ENCODE measurements around the gene MSI1.
"Not testable (repeated sequence)": the region's sequence is repeated elsewhere in the genome, so short reads cannot be mapped to it uniquely, and the experiment has no call there.

The MSI1 gene

DNA sequence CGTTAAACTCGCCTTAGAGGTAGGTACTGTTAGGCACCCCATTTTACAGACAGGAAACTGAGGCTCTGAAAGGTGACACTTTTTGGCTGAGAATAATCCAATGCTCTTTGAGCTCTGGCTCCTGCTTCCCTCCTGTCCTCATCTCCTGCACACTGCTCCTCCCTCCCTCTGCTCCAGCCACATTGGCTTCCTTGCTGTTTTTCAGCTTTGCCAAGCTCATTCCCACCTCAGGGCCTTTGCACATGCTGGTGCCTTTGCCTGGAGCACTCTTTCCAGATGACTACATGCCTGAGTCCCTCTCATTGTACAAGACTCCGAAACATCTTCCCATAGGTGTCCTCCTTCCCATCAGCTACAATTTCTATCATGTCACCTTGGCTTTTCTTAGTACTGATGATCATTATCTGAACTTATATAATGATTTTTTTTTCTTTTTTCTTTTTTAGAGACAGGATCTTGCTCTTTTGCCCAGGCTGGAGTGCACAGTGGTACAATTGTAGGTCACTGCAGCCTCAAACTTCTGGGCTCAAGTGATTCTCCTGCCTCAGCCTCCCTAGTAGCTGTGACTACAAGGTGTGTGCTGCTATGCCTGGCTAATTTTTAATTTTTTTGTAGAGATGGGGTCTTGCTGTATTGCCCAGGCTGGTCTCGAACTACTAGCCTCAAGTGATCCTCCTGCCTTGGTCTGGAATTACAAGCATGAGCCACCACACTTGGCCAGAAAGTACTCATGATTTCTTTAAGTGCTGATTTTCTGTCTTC lies 15.2 kb downstream of the MSI1 start:
- DNase-seq = no peak

DNA sequence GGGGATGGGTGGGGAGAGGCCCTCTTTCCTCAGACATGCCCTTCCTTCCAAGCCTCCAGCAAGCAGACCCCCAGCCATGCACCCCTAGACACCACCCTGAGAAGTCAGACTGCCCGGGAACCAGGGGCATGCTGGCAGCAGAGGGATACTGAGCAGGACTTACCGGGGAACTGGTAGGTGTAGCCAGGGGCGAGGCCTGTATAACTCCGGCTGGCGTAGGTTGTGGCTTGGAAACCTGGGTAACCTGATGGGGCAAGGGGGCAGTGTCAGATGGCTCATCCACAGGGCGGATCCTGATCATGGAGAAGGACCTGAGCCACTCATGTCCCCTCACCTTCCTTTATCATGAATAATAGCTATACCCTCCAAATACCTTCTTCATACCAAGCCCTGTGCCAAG lies 15.8 kb downstream of the MSI1 start:
- DNase-seq = no peak

DNA sequence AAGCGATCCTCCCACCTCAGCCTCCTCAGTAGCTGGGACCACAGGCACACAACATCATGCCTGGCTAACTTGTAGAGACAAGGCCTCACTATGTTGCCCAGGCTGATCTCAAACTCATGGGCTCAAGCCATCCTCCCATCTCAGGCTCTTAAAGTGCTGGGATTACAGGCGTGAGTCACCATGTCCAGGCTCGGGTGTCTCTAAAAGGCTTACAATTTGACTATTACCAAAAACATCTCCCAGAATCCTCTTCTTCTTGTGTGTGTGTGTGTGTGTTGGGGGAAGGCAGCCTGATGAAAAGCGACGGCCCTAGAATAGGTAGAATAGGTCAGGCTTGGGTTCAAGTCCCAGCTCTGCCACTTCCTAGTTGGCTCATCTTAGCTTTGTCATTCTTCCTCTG lies 16.8 kb downstream of the MSI1 start:
- no peak for DNase-seq

- no peak for DNase-seq
Measured at GRCh38 chr12:120350576-120351350, 18.2 kb downstream of the MSI1 start.

- DNase-seq = no peak
Measured at GRCh38 chr12:120347766-120348165, 21.2 kb downstream of the MSI1 start.

DNA sequence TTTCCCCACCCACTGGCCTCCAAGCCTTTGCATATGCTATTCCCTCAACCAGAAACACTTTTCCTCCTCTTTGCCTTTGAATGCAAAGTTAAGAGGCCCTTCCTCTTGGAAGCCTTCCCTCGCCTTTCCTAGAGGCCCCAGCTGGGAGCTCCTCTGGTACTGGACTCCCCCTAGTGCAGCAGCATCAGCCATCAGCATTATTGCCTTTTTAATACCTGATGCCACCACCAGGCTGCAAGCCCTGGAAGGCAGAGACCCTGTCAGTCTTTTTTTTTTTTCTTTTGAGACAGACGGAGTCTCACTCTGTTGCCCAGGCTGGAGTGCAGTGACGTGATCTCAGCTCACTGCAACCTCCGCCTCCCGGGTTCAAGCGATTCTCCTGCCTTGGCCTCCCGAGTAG lies 22.3 kb downstream of the MSI1 start:
- DNase-seq = no peak

- DNase-seq = no peak
Measured at GRCh38 chr12:120346031-120346430, 22.9 kb downstream of the MSI1 start.

DNA sequence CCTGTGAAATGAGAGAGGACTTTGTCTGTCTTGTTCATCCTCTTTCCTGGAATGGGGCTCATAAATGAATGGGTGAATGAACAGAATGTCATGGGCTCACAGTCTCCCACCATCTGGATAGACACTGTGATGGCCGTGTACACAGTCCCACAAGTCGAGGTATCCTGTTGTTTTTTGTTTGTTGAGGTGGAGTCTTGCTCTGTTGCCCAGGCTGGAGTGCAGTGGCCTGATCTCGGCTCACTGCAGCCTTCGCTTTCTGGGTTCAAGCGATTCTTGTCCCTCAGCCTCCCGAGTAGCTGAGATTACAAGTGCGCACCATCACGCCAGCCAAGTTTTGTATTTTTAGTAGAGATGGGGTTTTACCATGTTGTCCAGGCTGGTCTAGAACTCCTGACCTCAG lies 25.3 kb downstream of the MSI1 start:
- no peak for DNase-seq

GRCh38 chr12:120343039-120343537 lies 25.9 kb downstream of the MSI1 start:
- DNase-seq = no peak

GRCh38 chr12:120342175-120343038 lies 26.6 kb downstream of the MSI1 start:
- DNase-seq = no peak

DNA sequence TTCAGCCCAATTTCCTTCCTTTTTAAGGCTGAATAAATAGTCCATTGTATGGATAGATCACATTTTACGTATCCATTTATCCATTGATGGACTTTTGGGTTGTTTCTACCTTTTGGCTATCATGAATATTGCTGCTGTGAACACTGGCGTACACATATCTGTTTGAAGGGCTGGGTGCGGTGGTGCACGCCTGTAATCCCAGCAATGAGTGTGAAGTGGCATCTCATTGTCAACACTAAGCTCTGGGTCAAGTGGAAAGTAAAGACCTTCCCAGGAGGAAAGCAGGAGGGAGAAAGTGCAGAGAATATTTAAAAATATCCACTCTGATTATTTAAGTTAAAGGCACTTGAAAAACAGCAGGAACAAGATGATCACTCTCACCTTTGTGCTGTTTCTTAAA lies 29.7 kb downstream of the MSI1 start:
- DNase-seq = no peak

DNA sequence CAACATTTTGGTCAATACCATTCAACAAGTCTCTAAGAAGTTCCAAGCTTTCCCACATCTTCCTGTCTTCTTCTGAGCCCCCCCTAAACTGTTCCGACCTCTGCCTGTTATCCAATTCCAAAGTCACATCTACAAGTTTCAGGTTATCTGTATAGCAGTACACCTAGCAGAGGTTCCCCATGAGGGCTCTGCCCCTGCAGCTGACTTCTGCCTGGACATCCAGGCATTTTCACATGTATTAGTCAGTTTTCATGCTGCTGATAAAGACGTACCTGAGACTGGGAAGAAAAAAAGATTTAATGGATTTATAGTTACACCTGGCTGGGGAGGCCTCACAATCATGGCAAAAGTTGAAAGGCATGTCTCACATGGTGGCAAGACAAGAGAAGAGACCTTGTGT lies 31.2 kb downstream of the MSI1 start:
- no peak for DNase-seq

GRCh38 chr12:120336392-120336791 lies 32.6 kb downstream of the MSI1 start:
- not testable (repeated sequence) for DNase-seq

DNA sequence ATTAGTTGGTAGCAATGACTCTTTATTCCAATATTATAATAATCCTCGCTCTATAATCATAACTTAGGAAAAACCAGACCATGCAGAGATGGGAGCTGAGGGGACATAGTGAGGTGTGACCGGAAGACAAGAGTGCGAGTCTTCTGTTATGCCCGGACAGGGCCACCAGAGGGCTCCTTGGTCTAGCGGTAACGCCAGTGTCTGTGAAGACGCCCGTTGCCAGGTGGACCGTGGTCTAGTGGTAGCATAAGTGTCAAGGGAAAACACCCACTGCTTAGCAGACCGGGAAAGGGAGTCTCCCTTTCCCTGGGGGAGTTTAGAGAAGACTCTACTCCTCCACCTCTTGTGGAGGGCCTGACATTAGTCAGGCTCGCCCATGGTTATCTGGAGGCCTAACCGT lies 33.5 kb downstream of the MSI1 start:
- DNase-seq = not testable (repeated sequence)

GRCh38 chr12:120332523-120332922 lies 36.4 kb downstream of the MSI1 start:
- DNase-seq = no peak

DNA sequence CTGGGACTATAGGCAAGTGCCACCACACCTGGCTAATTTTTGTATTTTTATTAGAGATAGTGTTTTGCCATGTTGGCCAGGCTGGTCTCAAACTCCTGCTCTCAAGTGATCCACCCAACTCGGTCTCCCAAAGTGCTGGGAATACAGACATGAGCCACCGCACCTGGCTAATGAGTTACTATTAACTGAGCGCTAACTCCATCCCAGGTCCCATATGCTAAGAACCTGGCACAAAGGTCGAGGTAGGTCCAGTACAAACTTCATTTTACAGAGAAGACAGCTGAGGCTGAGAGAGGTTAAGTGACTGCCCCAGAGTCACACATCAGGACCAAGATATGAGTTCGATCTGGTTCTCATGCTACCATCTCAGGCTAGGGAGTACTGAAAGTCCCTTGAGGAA lies 36.9 kb downstream of the MSI1 start:
- DNase-seq = no peak

DNA sequence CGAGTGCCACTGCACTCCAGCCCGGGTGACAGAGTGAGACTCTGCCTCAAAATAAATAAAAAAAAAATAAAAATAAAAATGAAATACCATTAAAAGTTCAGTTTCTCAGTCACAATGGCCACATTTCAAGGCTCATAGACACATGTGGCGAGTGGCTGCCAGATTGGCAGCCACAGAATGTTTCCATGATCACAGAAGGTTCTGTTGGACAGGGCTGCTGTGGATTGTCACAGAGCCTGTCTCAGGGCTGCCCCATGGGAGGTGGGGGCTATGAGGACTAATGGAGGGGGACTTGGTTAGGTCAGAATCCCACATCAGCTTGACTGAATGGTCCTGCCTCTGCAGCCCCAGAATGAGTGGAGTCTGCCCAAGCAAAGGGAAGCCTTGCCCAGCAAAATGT lies 37.6 kb downstream of the MSI1 start:
- no peak for DNase-seq

DNA sequence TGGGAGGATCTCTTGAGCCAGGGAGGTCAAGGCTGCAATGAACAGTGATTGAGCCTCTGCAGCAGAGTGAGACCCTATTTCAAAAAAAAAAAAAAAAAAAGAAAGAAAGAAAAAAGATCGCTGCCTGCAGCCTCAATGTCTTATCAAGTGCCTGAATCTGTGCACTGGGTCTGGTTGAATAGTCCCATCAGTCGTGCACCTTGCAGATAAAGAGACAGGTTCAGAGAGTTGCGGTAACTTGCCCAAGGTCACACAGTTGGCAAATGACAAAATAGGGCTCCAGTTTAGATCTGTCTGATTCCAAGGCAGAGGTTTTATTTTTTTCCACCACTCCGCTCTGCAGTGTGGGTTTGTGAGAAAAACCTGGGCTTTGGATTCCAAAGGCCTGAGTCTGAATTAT lies 40.7 kb downstream of the MSI1 start:
- DNase-seq = no peak

DNA sequence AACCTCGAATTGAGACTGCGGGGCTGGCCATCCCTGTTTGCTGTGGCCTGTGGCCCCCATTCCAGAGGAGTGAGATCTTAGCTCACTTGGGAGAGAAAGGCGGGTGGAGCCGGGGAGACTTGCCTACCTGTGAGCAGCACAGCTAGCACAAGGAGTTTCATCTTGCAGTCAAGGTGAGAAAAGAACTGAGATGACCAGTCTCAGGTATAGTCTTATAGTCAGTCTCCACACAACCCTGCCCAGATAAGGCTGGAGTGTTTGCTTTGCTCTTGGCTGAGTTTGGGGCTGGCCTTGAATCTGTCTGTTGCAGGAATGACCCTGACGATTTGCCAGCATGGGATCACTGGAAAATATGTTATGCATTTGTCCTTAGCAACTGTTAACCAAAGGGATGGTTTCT lies 41.4 kb downstream of the MSI1 start, which contains the start of gene PLA2G1B:
PLA2G1B (minus strand) TSS at position 187 of the 400 bp plus-strand sequence; CDS start at position 161, 26 bp downstream.
- no peak for DNase-seq

DNA sequence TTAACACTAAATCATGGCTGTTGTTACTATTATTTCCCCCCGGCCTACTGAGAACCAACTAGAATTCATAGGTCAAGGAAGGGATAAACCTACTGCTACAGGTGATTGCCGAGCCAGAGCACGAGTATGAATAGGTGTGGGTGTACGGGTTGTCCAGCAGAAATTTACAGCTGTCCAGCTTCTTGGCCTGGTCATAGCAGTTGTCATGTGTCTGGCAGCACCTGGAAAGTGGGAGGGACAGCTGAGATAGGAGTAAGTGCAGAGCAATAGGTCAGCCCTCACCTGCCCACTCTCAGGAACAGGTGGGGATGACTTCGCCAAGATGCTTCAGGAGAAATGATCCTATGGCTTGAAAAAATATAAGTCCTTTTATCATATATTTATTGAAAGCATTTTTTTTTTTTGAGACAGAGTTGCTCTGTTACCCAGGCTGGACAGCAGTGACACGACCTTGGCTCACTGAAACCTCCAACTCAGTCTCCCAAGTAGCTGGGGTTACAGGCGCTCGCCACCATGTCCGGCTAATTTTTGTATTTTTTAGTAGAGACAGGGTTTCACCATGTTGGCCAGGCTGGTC lies 44.0 kb downstream of the MSI1 start:
- no peak for DNase-seq

- DNase-seq = no peak
Measured at GRCh38 chr12:120323772-120324171, 45.2 kb downstream of the MSI1 start.

DNA sequence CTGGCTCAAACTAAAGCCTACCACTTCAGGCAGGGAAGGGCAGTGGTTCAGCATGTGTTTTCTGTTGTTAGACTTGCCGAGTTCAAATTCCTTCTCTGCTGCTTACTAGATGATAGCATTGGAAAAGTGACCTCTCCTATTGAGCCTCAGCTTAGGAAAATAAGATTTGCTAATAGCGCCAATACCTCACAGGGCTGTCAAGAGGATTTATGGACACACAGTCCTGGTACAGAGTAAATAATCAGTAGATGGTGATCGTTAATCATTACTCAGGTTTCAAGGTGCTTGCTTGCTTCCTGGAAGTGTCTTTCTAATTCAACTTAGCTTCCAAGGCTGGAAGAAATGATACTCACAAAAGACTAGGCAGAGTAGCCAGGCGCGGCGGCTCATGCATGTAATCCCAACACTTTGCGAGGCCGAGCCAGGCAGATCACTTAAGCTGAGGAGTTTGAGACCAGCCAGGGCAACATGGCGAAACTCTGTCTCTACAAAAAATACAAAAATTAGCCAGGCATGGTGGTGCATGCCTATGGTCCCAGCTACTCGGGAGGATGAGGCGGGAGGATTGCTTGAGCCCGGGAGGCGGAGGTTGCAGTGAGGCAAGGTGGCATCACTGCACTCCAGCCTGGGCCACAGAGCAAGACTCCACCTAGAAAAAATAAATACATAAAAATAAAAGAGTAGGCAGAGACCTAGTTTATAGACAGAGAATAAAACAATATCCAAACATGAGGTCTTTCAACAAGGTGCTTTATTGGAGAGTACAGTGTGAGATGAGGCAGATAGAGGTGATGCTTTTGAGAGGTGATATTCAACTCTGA lies 47.4 kb downstream of the MSI1 start:
- no peak for DNase-seq

Measured in SIG-M5 (cell line).